Fibroblast of villous mesenchyme (primary cell): ENCODE results near the gene ZNF727. TPM values are rescaled to one million over a fixed set of nuclear protein-coding genes. Genes with fewer than 3 reads are reported as not detected.
"Not testable (repeated sequence)": the region's sequence is repeated elsewhere in the genome, so short reads cannot be mapped to it uniquely, and the experiment has no call there.

Source experiments
- DNase-seq: peaks from one replicate; pipeline ENCODE4 v3.0.0-alpha.2; 2010; ENCODE audit warnings: low read depth
- H3K4me3 ChIP-seq: 2 replicates; pipeline ENCODE4 v1.5.1; 2011; ENCODE audit warnings: low read depth, mild to moderate bottlenecking, low read length
- total RNA-seq: library from RNA; depleted of rRNA; stranded (reverse); fragments of >200 nt; gene quantifications from 2 replicates; pipeline ENCODE4 v1.2.3, GENCODE V29; 2012
- TF ChIP-seq, protein P1 (sequence below): IDR thresholded peaks from 2 replicates; pipeline ENCODE4 v1.5.1; 2012; ENCODE audit warnings: low read depth, mild to moderate bottlenecking, low read length; ENCODE audit not compliant: insufficient read depth

ZNF727 gene
- total RNA-seq, 1 donor, result not detected

DNA sequence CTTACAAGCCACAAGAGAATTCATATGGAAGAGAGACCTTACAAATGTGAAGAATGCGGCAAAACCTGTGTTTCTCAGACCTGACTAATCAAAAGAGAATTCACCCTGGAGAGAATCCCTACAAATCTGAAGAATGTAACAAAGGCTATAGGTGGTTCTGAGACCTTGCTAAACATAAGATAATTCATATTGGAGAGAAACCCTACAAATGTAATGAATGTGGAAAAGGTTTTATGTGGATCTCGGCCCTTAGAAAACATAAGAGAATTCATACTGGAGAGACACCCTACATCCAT, 33.4 kb downstream of the ZNF727 start:
- H3K4me3 ChIP-seq, result no peak overlapping the region
- no peak for DNase-seq
- TF ChIP-seq, protein P1, sequence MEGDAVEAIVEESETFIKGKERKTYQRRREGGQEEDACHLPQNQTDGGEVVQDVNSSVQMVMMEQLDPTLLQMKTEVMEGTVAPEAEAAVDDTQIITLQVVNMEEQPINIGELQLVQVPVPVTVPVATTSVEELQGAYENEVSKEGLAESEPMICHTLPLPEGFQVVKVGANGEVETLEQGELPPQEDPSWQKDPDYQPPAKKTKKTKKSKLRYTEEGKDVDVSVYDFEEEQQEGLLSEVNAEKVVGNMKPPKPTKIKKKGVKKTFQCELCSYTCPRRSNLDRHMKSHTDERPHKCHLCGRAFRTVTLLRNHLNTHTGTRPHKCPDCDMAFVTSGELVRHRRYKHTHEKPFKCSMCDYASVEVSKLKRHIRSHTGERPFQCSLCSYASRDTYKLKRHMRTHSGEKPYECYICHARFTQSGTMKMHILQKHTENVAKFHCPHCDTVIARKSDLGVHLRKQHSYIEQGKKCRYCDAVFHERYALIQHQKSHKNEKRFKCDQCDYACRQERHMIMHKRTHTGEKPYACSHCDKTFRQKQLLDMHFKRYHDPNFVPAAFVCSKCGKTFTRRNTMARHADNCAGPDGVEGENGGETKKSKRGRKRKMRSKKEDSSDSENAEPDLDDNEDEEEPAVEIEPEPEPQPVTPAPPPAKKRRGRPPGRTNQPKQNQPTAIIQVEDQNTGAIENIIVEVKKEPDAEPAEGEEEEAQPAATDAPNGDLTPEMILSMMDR, result no peak

DNA sequence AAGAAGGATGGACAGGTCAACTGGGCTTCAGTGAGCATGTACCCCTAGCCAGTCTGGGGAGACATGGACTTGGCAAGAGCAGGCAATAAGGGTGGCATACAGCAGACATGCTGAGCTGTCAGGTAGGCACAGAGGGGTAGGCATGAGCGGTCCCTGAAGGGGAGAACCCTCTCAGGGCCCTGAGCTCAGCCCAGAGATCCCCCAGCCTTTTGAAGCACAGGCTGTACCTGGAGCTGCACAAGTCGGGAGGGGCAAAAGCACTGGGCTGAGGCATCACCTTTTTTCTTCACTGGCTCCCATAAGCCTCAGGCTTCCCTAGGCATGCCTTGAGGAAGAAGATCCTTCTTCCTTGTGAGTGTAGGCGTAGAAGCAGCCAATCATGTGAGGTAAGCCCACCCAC, 42.3 kb downstream of the ZNF727 start:
- DNase-seq, result no peak
- H3K4me3 ChIP-seq, result no peak overlapping the region
- TF ChIP-seq, protein P1, result no peak

DNA sequence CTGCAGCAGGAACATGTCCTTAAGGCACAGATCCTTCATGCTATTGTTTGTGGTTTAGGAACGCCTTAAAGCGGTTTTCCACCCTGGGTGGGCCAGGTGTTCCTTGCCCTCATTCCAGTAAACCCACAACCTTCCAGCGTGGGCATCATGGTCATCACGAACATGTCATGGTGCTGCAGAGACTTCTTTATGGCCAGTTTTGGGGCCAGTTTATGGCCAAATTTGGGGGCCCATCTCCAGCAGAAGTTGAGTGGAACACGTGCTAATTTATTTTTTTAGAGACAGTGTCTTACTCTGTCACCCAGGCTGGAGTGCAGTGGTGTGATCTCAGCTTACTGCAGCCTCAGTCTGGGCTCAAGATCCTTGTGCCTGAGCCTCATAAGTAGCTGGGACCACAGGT, 43.6 kb downstream of the ZNF727 start:
- DNase-seq, H3K4me3 ChIP-seq: not testable (repeated sequence)

Other genes with a start within 250 kb of the ZNF727 start
- gene ZNF722, start 46.6 kb upstream of the ZNF727 start, total RNA-seq, result not detected in 2 replicates
- not detected in 2 replicates for gene ZNF735, start 161.8 kb downstream of the ZNF727 start, total RNA-seq
- not detected in 2 replicates for gene ZNF679, start 183.0 kb downstream of the ZNF727 start, total RNA-seq